MM.1S (cell line): ENCODE measurements around the gene RNF130.

Experiments
- EZH2 ChIP-seq: fragments of 300-600 bp; sonication (generic); optimal IDR thresholded peaks from 2 replicates; pipeline ENCODE3; 2017; ENCODE audit warnings: low read depth, mild to moderate bottlenecking, antibody characterized with exemption, low read length, mixed read lengths
- EZH2phosphoT487 ChIP-seq: fragments of 300-600 bp; sonication (generic); IDR thresholded peaks from 2 replicates; pipeline ENCODE4 v1.6.1; 2018; ENCODE audit warnings: antibody characterized with exemption, low read length
- TF ChIP-seq, protein P1 (sequence below): fragments of 300-600 bp; sonication (generic); IDR thresholded peaks from 2 replicates; pipeline ENCODE4 v1.5.1; 2016; ENCODE audit warnings: antibody characterized with exemption, low read length, mixed read lengths

DNA sequence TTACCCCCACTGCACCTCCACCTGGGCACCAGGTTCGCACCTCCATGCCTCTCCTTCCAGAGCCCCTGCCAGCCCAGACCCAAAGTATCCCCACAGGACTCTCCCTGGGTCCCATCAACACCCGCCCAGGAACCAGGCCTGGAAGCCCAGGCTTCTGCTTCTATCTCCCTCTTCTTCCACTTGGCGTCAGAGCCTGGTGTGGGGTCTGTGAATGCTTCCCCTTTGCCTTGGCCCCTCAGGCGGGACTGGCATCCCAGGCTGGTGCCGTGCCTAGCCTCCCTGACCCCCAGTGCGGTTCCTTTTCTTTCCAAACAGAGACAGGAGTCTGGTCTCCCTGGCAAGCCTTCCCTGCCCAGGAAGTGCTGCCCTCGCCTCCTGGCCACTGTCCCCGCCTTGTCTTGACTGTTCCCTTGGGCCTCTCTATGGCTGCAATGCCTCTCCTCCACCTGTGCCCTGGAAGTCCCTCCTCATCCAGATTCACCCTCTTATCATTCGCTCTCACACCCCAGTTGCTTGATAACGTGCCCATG, 156.1 kb downstream of the RNF130 start:
- TF ChIP-seq EZH2phosphoT487 (no peak), EZH2 (no peak)
- TF ChIP-seq, protein P1, sequence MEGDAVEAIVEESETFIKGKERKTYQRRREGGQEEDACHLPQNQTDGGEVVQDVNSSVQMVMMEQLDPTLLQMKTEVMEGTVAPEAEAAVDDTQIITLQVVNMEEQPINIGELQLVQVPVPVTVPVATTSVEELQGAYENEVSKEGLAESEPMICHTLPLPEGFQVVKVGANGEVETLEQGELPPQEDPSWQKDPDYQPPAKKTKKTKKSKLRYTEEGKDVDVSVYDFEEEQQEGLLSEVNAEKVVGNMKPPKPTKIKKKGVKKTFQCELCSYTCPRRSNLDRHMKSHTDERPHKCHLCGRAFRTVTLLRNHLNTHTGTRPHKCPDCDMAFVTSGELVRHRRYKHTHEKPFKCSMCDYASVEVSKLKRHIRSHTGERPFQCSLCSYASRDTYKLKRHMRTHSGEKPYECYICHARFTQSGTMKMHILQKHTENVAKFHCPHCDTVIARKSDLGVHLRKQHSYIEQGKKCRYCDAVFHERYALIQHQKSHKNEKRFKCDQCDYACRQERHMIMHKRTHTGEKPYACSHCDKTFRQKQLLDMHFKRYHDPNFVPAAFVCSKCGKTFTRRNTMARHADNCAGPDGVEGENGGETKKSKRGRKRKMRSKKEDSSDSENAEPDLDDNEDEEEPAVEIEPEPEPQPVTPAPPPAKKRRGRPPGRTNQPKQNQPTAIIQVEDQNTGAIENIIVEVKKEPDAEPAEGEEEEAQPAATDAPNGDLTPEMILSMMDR, result no peak
